Neural cell (in vitro differentiated cells): ENCODE data around the gene VWA8. TPM values are rescaled to one million over a fixed set of nuclear protein-coding genes. Genes with fewer than 3 reads are reported as not detected.

Experiments
- H2AFZ ChIP-seq: fragments of 200-600, 300-800 bp; sonication (generic), shearing (Covaris generic); 2 replicates; pipeline ENCODE4 v1.6.0; 2014; ENCODE audit warnings: low read depth, mild to moderate bottlenecking, antibody characterized with exemption, low read length, moderate library complexity
- H3F3A ChIP-seq: fragments of 200-600 bp; shearing (Covaris generic); 2 replicates; pipeline ENCODE4 v1.6.1; 2016; ENCODE audit warnings: mild to moderate bottlenecking, moderate library complexity, mixed read lengths, antibody characterized with exemption, low read length; ENCODE audit not compliant: insufficient read depth, poor library complexity, severe bottlenecking
- H3K27ac ChIP-seq: fragments of 200-600, 300-800 bp; sonication (generic), shearing (Covaris generic); 2 replicates; pipeline ENCODE4 v1.5.1; 2014; ENCODE audit warnings: mild to moderate bottlenecking, low read length, moderate library complexity
- H3K27me3 ChIP-seq: fragments of 300-800, 200-600 bp; sonication (generic), shearing (Covaris generic); 2 replicates; pipeline ENCODE4 v1.6.0; 2014; ENCODE audit warnings: mild to moderate bottlenecking, low read depth, low read length, moderate library complexity; ENCODE audit not compliant: insufficient read depth
- H3K36me3 ChIP-seq: fragments of 300-800, 200-600 bp; sonication (generic), shearing (Covaris generic); 2 replicates; pipeline ENCODE4 v1.5.1; 2014; ENCODE audit warnings: mild to moderate bottlenecking, antibody characterized with exemption, low read length, moderate library complexity; ENCODE audit not compliant: insufficient read depth
- H3K4me2 ChIP-seq: fragments of 300-800, 200-600 bp; sonication (generic), shearing (Covaris generic); 2 replicates; pipeline ENCODE4 v1.6.0; 2014; ENCODE audit warnings: mild to moderate bottlenecking, low read length
- H3K4me3 ChIP-seq: fragments of 300-800, 200-600 bp; sonication (generic), shearing (Covaris generic); 2 replicates; pipeline ENCODE4 v1.5.1; 2014; ENCODE audit warnings: mild to moderate bottlenecking, low read length, moderate library complexity
- H3K79me2 ChIP-seq: fragments of 200-600 bp; shearing (Covaris generic); replicated peaks from 2 replicates; pipeline ENCODE4 v1.6.0; 2014; ENCODE audit warnings: mild to moderate bottlenecking, low read length, moderate library complexity; ENCODE audit not compliant: insufficient read depth
- H3K9ac ChIP-seq: fragments of 300-800, 200-600 bp; sonication (generic), shearing (Covaris generic); 2 replicates; pipeline ENCODE4 v1.6.1; 2016; ENCODE audit warnings: mild to moderate bottlenecking, low read length, mixed read lengths
- H3K9me2 ChIP-seq: fragments of 200-600 bp; shearing (Covaris generic); 2 replicates; pipeline ENCODE4 v1.6.1; 2016; ENCODE audit warnings: mild to moderate bottlenecking, low read length, mixed read lengths; ENCODE audit not compliant: insufficient read depth
- H3K9me3 ChIP-seq: fragments of 200-600, 300-800 bp; sonication (generic), shearing (Covaris generic); 2 replicates; pipeline ENCODE4 v1.6.1; 2016; ENCODE audit warnings: mild to moderate bottlenecking, mixed run types, low read length, moderate library complexity, mixed read lengths
- H4K20me1 ChIP-seq: fragments of 200-600 bp; shearing (Covaris generic); 2 replicates; pipeline ENCODE4 v1.6.1; 2016; ENCODE audit warnings: mild to moderate bottlenecking, mixed run types; ENCODE audit not compliant: insufficient read depth
- EP300 ChIP-seq: fragments of 450-650 bp; conservative IDR thresholded peaks from 2 replicates; pipeline ENCODE4 v1.6.1; 2014; ENCODE audit warnings: antibody characterized with exemption, mild to moderate bottlenecking, moderate library complexity; ENCODE audit not compliant: poor library complexity, severe bottlenecking
- EZH2 ChIP-seq: fragments of 200-600, 300-800 bp; shearing (Covaris generic), sonication (generic); IDR thresholded peaks from 2 replicates; pipeline ENCODE4 v1.6.1; 2014; ENCODE audit warnings: antibody characterized with exemption, low read length, borderline replicate concordance, mild to moderate bottlenecking; ENCODE audit not compliant: insufficient read depth, poor library complexity, severe bottlenecking
- MXI1 ChIP-seq: fragments of 450-650 bp; conservative IDR thresholded peaks from 2 replicates; pipeline ENCODE4 v1.6.1; 2014; ENCODE audit warnings: antibody characterized with exemption, mild to moderate bottlenecking; ENCODE audit not compliant: poor library complexity, severe bottlenecking
- POLR2AphosphoS5 ChIP-seq: IDR thresholded peaks from 2 replicates; pipeline ENCODE4 v1.6.1; 2012
- RAD21 ChIP-seq: fragments of 450-650 bp; conservative IDR thresholded peaks from 2 replicates; pipeline ENCODE4 v1.6.1; 2014; ENCODE audit warnings: antibody characterized with exemption, mild to moderate bottlenecking, moderate library complexity
- SMC3 ChIP-seq: fragments of 450-650 bp; conservative IDR thresholded peaks from 2 replicates; pipeline ENCODE4 v1.6.1; 2014; ENCODE audit warnings: antibody characterized with exemption, mild to moderate bottlenecking, moderate library complexity; ENCODE audit not compliant: poor library complexity
- TAF1 ChIP-seq: IDR thresholded peaks from 2 replicates; pipeline ENCODE4 v1.6.1; 2012; ENCODE audit warnings: low read depth
- polyA plus RNA-seq: library from polyadenylated mRNA; depleted of rRNA; stranded (reverse); fragments of >200 nt; gene quantifications from 2 replicates; pipeline ENCODE4 v1.2.3, GENCODE V29; 2014
- TF ChIP-seq, protein P1 (sequence below): fragments of 450-650 bp; IDR thresholded peaks from 2 replicates; pipeline ENCODE4 v1.5.1; 2014; ENCODE audit warnings: antibody characterized with exemption, mild to moderate bottlenecking, moderate library complexity; ENCODE audit not compliant: poor library complexity, severe bottlenecking
- TF ChIP-seq, protein P2 (sequence below): IDR thresholded peaks from 2 replicates; pipeline ENCODE4 v1.6.1; 2012; ENCODE audit warnings: borderline replicate concordance

The VWA8 gene
- polyA plus RNA-seq, 1 donor from 2014 or later, result 3.6 TPM

DNA sequence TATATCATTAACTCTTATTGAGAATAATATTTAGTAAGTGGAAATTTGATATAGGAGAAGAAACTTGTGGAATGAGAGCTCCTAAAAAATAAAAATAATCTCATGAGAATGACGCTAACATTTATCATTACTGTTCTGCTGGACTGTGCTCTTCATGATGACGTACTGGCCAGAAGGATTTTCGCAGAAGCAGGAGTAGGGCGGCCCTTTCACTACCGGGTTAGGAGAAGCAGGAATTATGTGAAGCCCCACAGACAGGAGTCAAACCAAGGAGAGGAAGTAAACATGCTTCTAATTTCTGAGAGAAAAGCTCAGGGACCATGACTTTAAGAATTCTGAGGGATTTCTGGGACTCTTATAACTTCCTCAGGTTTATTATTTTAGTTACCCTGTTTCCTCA, 195.1 kb downstream of the VWA8 start:
- no peaks in the 10 kb centered on the region for H3K9me3 ChIP-seq
- no peaks in the 10 kb centered on the region for H3F3A ChIP-seq
- H3K79me2 ChIP-seq, result no peaks in the 10 kb centered on the region
- H2AFZ ChIP-seq, result no peak overlapping the region
- H3K4me3 ChIP-seq, result no peak overlapping the region
- H3K36me3 ChIP-seq, result no peaks in the 10 kb centered on the region
- no peaks in the 10 kb centered on the region for H3K27me3 ChIP-seq
- no peak overlapping the region for H3K27ac ChIP-seq
- H4K20me1 ChIP-seq, result no peaks in the 10 kb centered on the region
- TF ChIP-seq, protein P1, sequence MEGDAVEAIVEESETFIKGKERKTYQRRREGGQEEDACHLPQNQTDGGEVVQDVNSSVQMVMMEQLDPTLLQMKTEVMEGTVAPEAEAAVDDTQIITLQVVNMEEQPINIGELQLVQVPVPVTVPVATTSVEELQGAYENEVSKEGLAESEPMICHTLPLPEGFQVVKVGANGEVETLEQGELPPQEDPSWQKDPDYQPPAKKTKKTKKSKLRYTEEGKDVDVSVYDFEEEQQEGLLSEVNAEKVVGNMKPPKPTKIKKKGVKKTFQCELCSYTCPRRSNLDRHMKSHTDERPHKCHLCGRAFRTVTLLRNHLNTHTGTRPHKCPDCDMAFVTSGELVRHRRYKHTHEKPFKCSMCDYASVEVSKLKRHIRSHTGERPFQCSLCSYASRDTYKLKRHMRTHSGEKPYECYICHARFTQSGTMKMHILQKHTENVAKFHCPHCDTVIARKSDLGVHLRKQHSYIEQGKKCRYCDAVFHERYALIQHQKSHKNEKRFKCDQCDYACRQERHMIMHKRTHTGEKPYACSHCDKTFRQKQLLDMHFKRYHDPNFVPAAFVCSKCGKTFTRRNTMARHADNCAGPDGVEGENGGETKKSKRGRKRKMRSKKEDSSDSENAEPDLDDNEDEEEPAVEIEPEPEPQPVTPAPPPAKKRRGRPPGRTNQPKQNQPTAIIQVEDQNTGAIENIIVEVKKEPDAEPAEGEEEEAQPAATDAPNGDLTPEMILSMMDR, result no peak
- TF ChIP-seq TAF1 (no peak), POLR2AphosphoS5 (no peak)
- H3K9me2 ChIP-seq, result no peaks in the 10 kb centered on the region
- no peak overlapping the region for H3K4me2 ChIP-seq
- no peak overlapping the region for H3K9ac ChIP-seq

DNA sequence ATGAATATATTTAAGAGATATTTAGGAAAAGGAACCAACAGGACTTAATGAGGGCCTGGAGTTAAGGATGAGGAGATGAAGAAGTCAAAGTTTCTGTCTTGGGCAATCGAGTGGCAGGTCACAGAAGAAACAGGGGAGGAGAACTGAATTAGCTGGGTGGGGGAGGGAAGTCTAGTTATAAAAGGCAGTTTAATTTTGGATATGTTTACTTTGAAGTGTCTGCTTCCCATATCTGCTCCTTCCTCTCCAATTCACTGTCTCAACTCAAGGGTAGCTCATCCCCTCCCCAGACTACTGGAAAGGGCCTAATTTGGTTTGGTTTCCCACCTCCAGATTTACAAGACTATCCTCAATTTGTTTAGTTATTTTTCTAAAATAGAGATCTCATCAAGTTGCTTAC, 195.9 kb downstream of the VWA8 start:
- no peak overlapping the region for H3K4me3 ChIP-seq
- no peak overlapping the region for H3K4me2 ChIP-seq
- TF ChIP-seq, protein P2, sequence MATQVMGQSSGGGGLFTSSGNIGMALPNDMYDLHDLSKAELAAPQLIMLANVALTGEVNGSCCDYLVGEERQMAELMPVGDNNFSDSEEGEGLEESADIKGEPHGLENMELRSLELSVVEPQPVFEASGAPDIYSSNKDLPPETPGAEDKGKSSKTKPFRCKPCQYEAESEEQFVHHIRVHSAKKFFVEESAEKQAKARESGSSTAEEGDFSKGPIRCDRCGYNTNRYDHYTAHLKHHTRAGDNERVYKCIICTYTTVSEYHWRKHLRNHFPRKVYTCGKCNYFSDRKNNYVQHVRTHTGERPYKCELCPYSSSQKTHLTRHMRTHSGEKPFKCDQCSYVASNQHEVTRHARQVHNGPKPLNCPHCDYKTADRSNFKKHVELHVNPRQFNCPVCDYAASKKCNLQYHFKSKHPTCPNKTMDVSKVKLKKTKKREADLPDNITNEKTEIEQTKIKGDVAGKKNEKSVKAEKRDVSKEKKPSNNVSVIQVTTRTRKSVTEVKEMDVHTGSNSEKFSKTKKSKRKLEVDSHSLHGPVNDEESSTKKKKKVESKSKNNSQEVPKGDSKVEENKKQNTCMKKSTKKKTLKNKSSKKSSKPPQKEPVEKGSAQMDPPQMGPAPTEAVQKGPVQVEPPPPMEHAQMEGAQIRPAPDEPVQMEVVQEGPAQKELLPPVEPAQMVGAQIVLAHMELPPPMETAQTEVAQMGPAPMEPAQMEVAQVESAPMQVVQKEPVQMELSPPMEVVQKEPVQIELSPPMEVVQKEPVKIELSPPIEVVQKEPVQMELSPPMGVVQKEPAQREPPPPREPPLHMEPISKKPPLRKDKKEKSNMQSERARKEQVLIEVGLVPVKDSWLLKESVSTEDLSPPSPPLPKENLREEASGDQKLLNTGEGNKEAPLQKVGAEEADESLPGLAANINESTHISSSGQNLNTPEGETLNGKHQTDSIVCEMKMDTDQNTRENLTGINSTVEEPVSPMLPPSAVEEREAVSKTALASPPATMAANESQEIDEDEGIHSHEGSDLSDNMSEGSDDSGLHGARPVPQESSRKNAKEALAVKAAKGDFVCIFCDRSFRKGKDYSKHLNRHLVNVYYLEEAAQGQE, result no peak
- TF ChIP-seq TAF1, result no peak
- TF ChIP-seq SMC3, result no peak
- no peak for TF ChIP-seq POLR2AphosphoS5
- no peaks in the 10 kb centered on the region for H4K20me1 ChIP-seq
- H2AFZ ChIP-seq, result no peak overlapping the region
- no peaks in the 10 kb centered on the region for H3K36me3 ChIP-seq
- no peak overlapping the region for H3K9ac ChIP-seq
- H3K79me2 ChIP-seq, result no peaks in the 10 kb centered on the region
- no peaks in the 10 kb centered on the region for H3K27me3 ChIP-seq
- H3F3A ChIP-seq, result no peaks in the 10 kb centered on the region
- H3K27ac ChIP-seq, result no peak overlapping the region
- H3K9me3 ChIP-seq, result no peaks in the 10 kb centered on the region
- H3K9me2 ChIP-seq, result no peaks in the 10 kb centered on the region

DNA sequence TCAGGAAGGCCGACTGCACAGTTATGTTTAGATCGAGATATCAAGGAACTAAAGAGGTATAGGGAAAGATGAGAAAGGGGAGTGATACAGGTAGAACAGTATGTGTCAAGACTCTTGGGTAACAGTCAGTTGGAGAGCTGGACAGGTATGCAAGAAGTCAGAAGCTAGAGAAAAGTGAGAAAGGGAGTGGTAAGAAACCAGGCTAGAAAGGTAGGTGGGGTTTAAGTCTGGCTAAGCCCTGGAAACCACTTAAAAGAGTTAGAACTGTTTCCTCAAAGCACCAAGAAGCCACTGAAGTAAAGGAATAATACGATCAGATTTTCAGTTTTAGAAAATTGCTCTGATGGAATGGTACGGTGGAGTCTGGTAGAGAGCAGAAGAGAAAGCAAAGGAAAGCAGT, 196.4 kb downstream of the VWA8 start:
- no peaks in the 10 kb centered on the region for H3K9me3 ChIP-seq
- no peaks in the 10 kb centered on the region for H3K36me3 ChIP-seq
- H3K27me3 ChIP-seq, result no peaks in the 10 kb centered on the region
- no peak overlapping the region for H3K4me2 ChIP-seq
- no peaks in the 10 kb centered on the region for H3K79me2 ChIP-seq
- H3K4me3 ChIP-seq, result no peak overlapping the region
- H3F3A ChIP-seq, result no peaks in the 10 kb centered on the region
- no peaks in the 10 kb centered on the region for H3K9me2 ChIP-seq
- no peak overlapping the region for H3K9ac ChIP-seq
- H4K20me1 ChIP-seq, result no peaks in the 10 kb centered on the region
- no peak overlapping the region for H3K27ac ChIP-seq
- TF ChIP-seq MXI1 (no peak), POLR2AphosphoS5 (no peak), RAD21 (no peak), TAF1 (no peak), EZH2 (no peak), EP300 (no peak)
- TF ChIP-seq, protein P2, result no peak
- H2AFZ ChIP-seq, result no peak overlapping the region
